H9 (cell line): ENCODE data around the gene EPS8. TPM values are rescaled to one million over a fixed set of nuclear protein-coding genes. Genes with fewer than 3 reads are reported as not detected.

Experiments used
- DNase-seq: peaks from one replicate; pipeline ENCODE4 v3.0.0-alpha.2; 2017
- H2AFZ ChIP-seq: one replicate; pipeline ENCODE4 v1.6.1; 2013; ENCODE audit warnings: mild to moderate bottlenecking, low read length, control low read depth, moderate library complexity
- H2AK5ac ChIP-seq: 2 replicates; pipeline ENCODE4 v1.6.1; 2013; ENCODE audit warnings: low read length, control low read depth, mixed read lengths; ENCODE audit not compliant: insufficient read length
- H2BK120ac ChIP-seq: one replicate; pipeline ENCODE4 v1.6.1; 2013; ENCODE audit warnings: low read depth, mild to moderate bottlenecking, low read length, control low read depth, inconsistent platforms; ENCODE audit not compliant: poor library complexity, severe bottlenecking
- H2BK12ac ChIP-seq: 2 replicates; pipeline ENCODE4 v1.6.1; 2013; ENCODE audit warnings: low read length, control low read depth, mixed read lengths, low read depth; ENCODE audit not compliant: insufficient read length
- H2BK15ac ChIP-seq: 2 replicates; pipeline ENCODE4 v1.6.1; 2013; ENCODE audit warnings: low read depth, low read length, control low read depth
- H2BK20ac ChIP-seq: one replicate; pipeline ENCODE4 v1.6.1; 2013; ENCODE audit warnings: low read depth, mild to moderate bottlenecking, low read length, control low read depth, inconsistent platforms; ENCODE audit not compliant: poor library complexity, severe bottlenecking
- H2BK5ac ChIP-seq: 2 replicates; pipeline ENCODE4 v1.6.1; 2013; ENCODE audit warnings: low read length, control low read depth, mixed read lengths; ENCODE audit not compliant: insufficient read length
- H3K14ac ChIP-seq: 2 replicates; pipeline ENCODE4 v1.6.1; 2013; ENCODE audit warnings: low read length, control low read depth; ENCODE audit not compliant: insufficient read depth
- H3K18ac ChIP-seq: 2 replicates; pipeline ENCODE4 v1.6.1; 2013; ENCODE audit warnings: low read depth, mild to moderate bottlenecking, mixed read lengths, low read length, control low read depth; ENCODE audit not compliant: insufficient read length
- H3K23ac ChIP-seq: 2 replicates; pipeline ENCODE4 v1.6.1; 2013; ENCODE audit warnings: low read length, control low read depth, mixed read lengths, low read depth; ENCODE audit not compliant: insufficient read length
- H3K23me2 ChIP-seq: 2 replicates; pipeline ENCODE4 v1.6.1; 2013; ENCODE audit warnings: low read depth, mild to moderate bottlenecking, mixed read lengths, low read length, control low read depth; ENCODE audit not compliant: insufficient read length, poor library complexity, severe bottlenecking
- H3K27ac ChIP-seq: 2 replicates; pipeline ENCODE4 v1.5.1; 2013; ENCODE audit warnings: low read length, control low read depth, mixed read lengths, low read depth; ENCODE audit not compliant: insufficient read length
- H3K27me3 ChIP-seq: 2 replicates; pipeline ENCODE4 v1.6.1; 2013; ENCODE audit warnings: low read length, control low read depth, inconsistent platforms; ENCODE audit not compliant: insufficient read depth
- H3K4ac ChIP-seq: 2 replicates; pipeline ENCODE4 v1.6.1; 2013; ENCODE audit warnings: low read depth, mild to moderate bottlenecking, control low read depth, inconsistent platforms, low read length, moderate library complexity
- H3K4me1 ChIP-seq: 2 replicates; pipeline ENCODE4 v1.6.1; 2013; ENCODE audit warnings: low read length, control low read depth, inconsistent platforms; ENCODE audit not compliant: insufficient read depth
- H3K4me2 ChIP-seq: 2 replicates; pipeline ENCODE4 v1.6.1; 2013; ENCODE audit warnings: low read length, control low read depth, mixed read lengths; ENCODE audit not compliant: insufficient read length, insufficient read depth
- H3K56ac ChIP-seq: 2 replicates; pipeline ENCODE4 v1.6.1; 2013; ENCODE audit warnings: low read depth, mild to moderate bottlenecking, mixed read lengths, low read length, control low read depth; ENCODE audit not compliant: insufficient read length
- H3K79me1 ChIP-seq: 2 replicates; pipeline ENCODE4 v1.6.1; 2013; ENCODE audit warnings: low read depth, mild to moderate bottlenecking, moderate library complexity, low read length, control low read depth, inconsistent platforms; ENCODE audit not compliant: insufficient read depth, poor library complexity, severe bottlenecking
- H3K79me2 ChIP-seq: 2 replicates; pipeline ENCODE4 v1.6.1; 2013; ENCODE audit warnings: low read length, control low read depth, inconsistent platforms; ENCODE audit not compliant: insufficient read depth
- H3K9ac ChIP-seq: 2 replicates; pipeline ENCODE4 v1.6.1; 2013; ENCODE audit warnings: low read length, control low read depth, mixed read lengths; ENCODE audit not compliant: insufficient read length; ENCODE audit errors: extremely low read depth
- H3K9me3 ChIP-seq: one replicate; pipeline ENCODE4 v1.6.1; 2013; ENCODE audit warnings: low read depth, low read length, inconsistent platforms; ENCODE audit not compliant: control insufficient read depth
- H3T11ph ChIP-seq: one replicate; pipeline ENCODE4 v1.6.1; 2013; ENCODE audit warnings: mild to moderate bottlenecking, low read length, control low read depth, inconsistent platforms
- H4K20me1 ChIP-seq: one replicate; pipeline ENCODE4 v1.6.1; 2013; ENCODE audit not compliant: control insufficient read depth, insufficient read length, insufficient read depth
- H4K5ac ChIP-seq: 2 replicates; pipeline ENCODE4 v1.6.1; 2013; ENCODE audit warnings: low read depth, mild to moderate bottlenecking, mixed read lengths, low read length, control low read depth; ENCODE audit not compliant: insufficient read length
- H4K8ac ChIP-seq: replicated peaks from 2 replicates; pipeline ENCODE4 v1.6.1; 2013; ENCODE audit warnings: low read length, control low read depth, mixed read lengths, low read depth; ENCODE audit not compliant: insufficient read length
- H4K91ac ChIP-seq: 2 replicates; pipeline ENCODE4 v1.6.1; 2013; ENCODE audit warnings: low read depth, mild to moderate bottlenecking, moderate library complexity, mixed read lengths, low read length, control low read depth; ENCODE audit not compliant: insufficient read length
- H3K27ac Mint-ChIP-seq, 3 experiments: 2 replicates in 2 of 3; 3 replicates in 1 of 3; pipeline ENCODE4 v1.8.0; 2020 to 2021; ENCODE audit warnings: mixed read lengths in 3 of 3, mild to moderate bottlenecking in 1 of 3, moderate library complexity in 1 of 3
- H3K27me3 Mint-ChIP-seq: 2 replicates; pipeline ENCODE4 v1.8.0; 2021; ENCODE audit warnings: low read depth, mild to moderate bottlenecking, moderate library complexity, mixed read lengths
- H3K36me3 Mint-ChIP-seq, 3 experiments: 2 replicates in 2 of 3; 3 replicates in 1 of 3; pipeline ENCODE4 v1.8.0; 2020 to 2021; ENCODE audit warnings: low read depth in 3 of 3, mixed read lengths in 3 of 3; ENCODE audit not compliant: insufficient read depth in 1 of 3
- H3K4me1 Mint-ChIP-seq, 2 experiments: 2 replicates each; pipeline ENCODE4 v1.8.0; 2020; ENCODE audit warnings: mixed read lengths in 2 of 2
- H3K4me3 Mint-ChIP-seq, 2 experiments: 2 replicates in 1 of 2; 3 replicates in 1 of 2; pipeline ENCODE4 v1.8.0; 2020 to 2021; ENCODE audit warnings: mild to moderate bottlenecking in 2 of 2, mixed read lengths in 2 of 2, moderate library complexity in 1 of 2
- H3K9me3 Mint-ChIP-seq, 2 experiments: 2 replicates in 1 of 2; 3 replicates in 1 of 2; pipeline ENCODE4 v1.8.0; 2020; ENCODE audit warnings: mild to moderate bottlenecking in 2 of 2, mixed read lengths in 2 of 2, moderate library complexity in 1 of 2
- CTCF ChIP-seq: fragments of 200-600 bp; sonication (generic); conservative IDR thresholded peaks from 3 replicates; pipeline ENCODE4 v1.8.0; 2021; ENCODE audit warnings: antibody characterized with exemption, mild to moderate bottlenecking
- WGBS: extraction: QIAGEN DNeasy Blood & Tissue Kit; methylation state at CpG from one replicate; pipeline ENCODE4 v1.1.7; 2013; ENCODE audit warnings: missing lambda C conversion rate, low lambda C conversion rate, mixed read lengths; ENCODE audit not compliant: insufficient read length; ENCODE audit errors: extremely low coverage; 5-methylcytosine and 5-hydroxymethylcytosine counted together
- total RNA-seq: library from RNA; stranded (reverse); gene quantifications from 2 replicates; pipeline ENCODE4 v1.2.1, GENCODE V29; 2021

The EPS8 gene
- total RNA-seq, 1 experiment from 2014 or later: 2.2 TPM

GRCh38 chr12:15735837-15736615 is 53.2 kb downstream of the EPS8 start:
- H3K14ac ChIP-seq: no peak overlapping the region

More at GRCh38 chr12:15735837-15736615, 53.2 kb downstream of the EPS8 start:
- Mint-ChIP-seq H3K4me3 (no peak overlapping the region), H3K4me1 (no peaks in the 10 kb centered on the region), H3K27ac (no peak overlapping the region), H3K36me3 (no peaks in the 10 kb centered on the region), H3K9me3 (no peaks in the 10 kb centered on the region), H3K27me3 (no peaks in the 10 kb centered on the region; the same call in 1 of the 2 replicates)
- H3K9me3 ChIP-seq: no peaks in the 10 kb centered on the region
- H3T11ph ChIP-seq: no peak overlapping the region
- H4K5ac ChIP-seq: no peak overlapping the region
- no peak overlapping the region for H2AK5ac ChIP-seq
- H3K23ac ChIP-seq: no peak overlapping the region
- no peak overlapping the region for H3K4me2 ChIP-seq
- H3K9ac ChIP-seq: no peak overlapping the region
- no peaks in the 10 kb centered on the region for H3K23me2 ChIP-seq
- no peak for DNase-seq
- H3K56ac ChIP-seq: no peak overlapping the region
- no peak overlapping the region for H2BK15ac ChIP-seq
- TF ChIP-seq CTCF: no peak
- no peak overlapping the region for H4K8ac ChIP-seq
- WGBS: no CpG with 5 or more reads among the region's 5 CpGs
- H3K18ac ChIP-seq: no peak overlapping the region
- no peak overlapping the region for H2BK5ac ChIP-seq
- H4K91ac ChIP-seq: no peak overlapping the region
- H2BK20ac ChIP-seq: no peak overlapping the region
- no peaks in the 10 kb centered on the region for H4K20me1 ChIP-seq
- no peaks in the 10 kb centered on the region for H3K27me3 ChIP-seq
- H3K27ac ChIP-seq: no peak overlapping the region
- no peaks in the 10 kb centered on the region for H3K4me1 ChIP-seq
- H3K4ac ChIP-seq: no peak overlapping the region
- no peak overlapping the region for H2AFZ ChIP-seq
- H3K79me1 ChIP-seq: no peaks in the 10 kb centered on the region
- H2BK120ac ChIP-seq: no peak overlapping the region
- H3K79me2 ChIP-seq: no peaks in the 10 kb centered on the region
- no peak overlapping the region for H2BK12ac ChIP-seq
